DOHH2 (cell line): ENCODE data around the gene TRPM8.

Experiments
- H3F3A ChIP-seq: fragments of 200-600 bp; sonication (generic), shearing (Covaris generic); 2 replicates; pipeline ENCODE4 v1.6.0; 2016; ENCODE audit warnings: antibody characterized with exemption, mild to moderate bottlenecking; ENCODE audit not compliant: control insufficient read depth, insufficient read depth
- H3K27ac ChIP-seq: fragments of 200-600 bp; sonication (generic); 2 replicates; pipeline ENCODE4 v1.5.1; 2014; ENCODE audit warnings: low read depth, mild to moderate bottlenecking, low read length, moderate library complexity
- H3K27me3 ChIP-seq: fragments of 200-600 bp; sonication (generic); 2 replicates; pipeline ENCODE4 v1.6.1; 2014; ENCODE audit warnings: mild to moderate bottlenecking, low read length, mixed read lengths; ENCODE audit not compliant: control insufficient read depth
- H3K36me3 ChIP-seq: fragments of 200-600 bp; sonication (generic); 2 replicates; pipeline ENCODE4 v1.6.1; 2014; ENCODE audit warnings: mild to moderate bottlenecking, low read length, moderate library complexity, mixed read lengths; ENCODE audit not compliant: control insufficient read depth
- H3K4me1 ChIP-seq: fragments of 200-600 bp; sonication (generic); 2 replicates; pipeline ENCODE4 v1.6.1; 2014; ENCODE audit warnings: mild to moderate bottlenecking, low read length, mixed read lengths; ENCODE audit not compliant: control insufficient read depth
- H3K4me2 ChIP-seq: fragments of 200-600 bp; sonication (generic); 2 replicates; pipeline ENCODE4 v1.6.0; 2014; ENCODE audit warnings: mild to moderate bottlenecking, low read length, moderate library complexity
- H3K4me3 ChIP-seq: fragments of 200-600 bp; sonication (generic); 2 replicates; pipeline ENCODE4 v1.5.1; 2014; ENCODE audit warnings: mild to moderate bottlenecking, low read length, mixed read lengths
- H3K79me2 ChIP-seq: fragments of 200-600 bp; sonication (generic); 2 replicates; pipeline ENCODE4 v1.6.1; 2014; ENCODE audit warnings: mild to moderate bottlenecking, low read length, mixed read lengths; ENCODE audit not compliant: control insufficient read depth
- H3K9me2 ChIP-seq: fragments of 200-600 bp; sonication (generic); replicated peaks from 2 replicates; pipeline ENCODE4 v1.6.1; 2014; ENCODE audit warnings: mild to moderate bottlenecking, low read length, mixed read lengths; ENCODE audit not compliant: control insufficient read depth
- H3K9me3 ChIP-seq: fragments of 200-600 bp; sonication (generic); 2 replicates; pipeline ENCODE4 v1.6.1; 2014; ENCODE audit warnings: antibody characterized with exemption, low read length, mixed read lengths; ENCODE audit not compliant: control insufficient read depth, insufficient read depth
- H4K20me1 ChIP-seq: fragments of 200-600 bp; sonication (generic); 2 replicates; pipeline ENCODE4 v1.6.0; 2014; ENCODE audit warnings: low read depth, mild to moderate bottlenecking, antibody characterized with exemption, low read length, moderate library complexity; ENCODE audit not compliant: control insufficient read depth, insufficient read depth
- CTCF ChIP-seq: fragments of 200-600 bp; sonication (generic); IDR thresholded peaks from one replicate; pipeline ENCODE4 v1.5.1; 2014; ENCODE audit warnings: antibody characterized with exemption, mild to moderate bottlenecking, low read depth, low read length; ENCODE audit not compliant: poor library complexity, severe bottlenecking
- EZH2phosphoT487 ChIP-seq: fragments of 200-600 bp; sonication (generic); IDR thresholded peaks from 2 replicates; pipeline ENCODE4 v1.6.1; 2017; ENCODE audit warnings: borderline replicate concordance, mild to moderate bottlenecking, antibody characterized with exemption, low read length, moderate library complexity, mixed read lengths

The TRPM8 gene

GRCh38 chr2:234025891-234026401, 108.8 kb downstream of the TRPM8 start:
- Histone ChIP-seq H3K79me2 (no peaks in the 10 kb centered on the region), H3K4me1 (no peaks in the 10 kb centered on the region), H3K4me2 (no peak overlapping the region)

GRCh38 chr2:234026693-234027254, 109.6 kb downstream of the TRPM8 start:
- no peak for TF ChIP-seq EZH2phosphoT487
- no peaks in the 10 kb centered on the region for H3K27me3 ChIP-seq
- H3K4me3 ChIP-seq: no peak overlapping the region
- H3K36me3 ChIP-seq: no peaks in the 10 kb centered on the region
- H4K20me1 ChIP-seq: no peaks in the 10 kb centered on the region
- H3K9me2 ChIP-seq: no peaks in the 10 kb centered on the region
- no peaks in the 10 kb centered on the region for H3K9me3 ChIP-seq
- H3K4me2 ChIP-seq: no peak overlapping the region
- no peaks in the 10 kb centered on the region for H3F3A ChIP-seq
- no peaks in the 10 kb centered on the region for H3K4me1 ChIP-seq
- H3K79me2 ChIP-seq: no peaks in the 10 kb centered on the region
- H3K27ac ChIP-seq: no peak overlapping the region

More at GRCh38 chr2:234025891-234026401, 108.8 kb downstream of the TRPM8 start:
- Histone ChIP-seq H3K9me2 (no peaks in the 10 kb centered on the region), H4K20me1 (no peaks in the 10 kb centered on the region), H3K4me3 (no peak overlapping the region), H3K27me3 (no peaks in the 10 kb centered on the region), H3K9me3 (no peaks in the 10 kb centered on the region), H3K27ac (no peak overlapping the region), H3K36me3 (no peaks in the 10 kb centered on the region), H3F3A (no peaks in the 10 kb centered on the region)
- TF ChIP-seq EZH2phosphoT487 (no peak), CTCF (no peak)

- Histone ChIP-seq H3K79me2 (no peaks in the 10 kb centered on the region), H4K20me1 (no peaks in the 10 kb centered on the region), H3K4me2 (no peak overlapping the region), H3K27me3 (no peaks in the 10 kb centered on the region), H3K9me3 (no peaks in the 10 kb centered on the region), H3F3A (no peaks in the 10 kb centered on the region), H3K9me2 (no peaks in the 10 kb centered on the region), H3K4me3 (no peak overlapping the region), H3K4me1 (no peaks in the 10 kb centered on the region), H3K36me3 (no peaks in the 10 kb centered on the region), H3K27ac (no peak overlapping the region)
- no peak for TF ChIP-seq EZH2phosphoT487
- TF ChIP-seq CTCF: no peak
Observed at GRCh38 chr2:234027641-234028040, 110.5 kb downstream of the TRPM8 start.

GRCh38 chr2:234029150-234029733, 112.1 kb downstream of the TRPM8 start:
- no peak overlapping the region for H3K27ac ChIP-seq
- no peaks in the 10 kb centered on the region for H3K9me3 ChIP-seq
- no peak overlapping the region for H3K4me3 ChIP-seq
- H3K9me2 ChIP-seq: no peaks in the 10 kb centered on the region
- no peaks in the 10 kb centered on the region for H3K27me3 ChIP-seq
- no peaks in the 10 kb centered on the region for H3F3A ChIP-seq
- no peaks in the 10 kb centered on the region for H4K20me1 ChIP-seq
- no peaks in the 10 kb centered on the region for H3K79me2 ChIP-seq
- H3K4me1 ChIP-seq: no peaks in the 10 kb centered on the region
- TF ChIP-seq EZH2phosphoT487 (no peak), CTCF (no peak)
- H3K36me3 ChIP-seq: no peaks in the 10 kb centered on the region
- no peak overlapping the region for H3K4me2 ChIP-seq
